ENCODE data around the gene ACAP1.

The ACAP1 gene

DNA sequence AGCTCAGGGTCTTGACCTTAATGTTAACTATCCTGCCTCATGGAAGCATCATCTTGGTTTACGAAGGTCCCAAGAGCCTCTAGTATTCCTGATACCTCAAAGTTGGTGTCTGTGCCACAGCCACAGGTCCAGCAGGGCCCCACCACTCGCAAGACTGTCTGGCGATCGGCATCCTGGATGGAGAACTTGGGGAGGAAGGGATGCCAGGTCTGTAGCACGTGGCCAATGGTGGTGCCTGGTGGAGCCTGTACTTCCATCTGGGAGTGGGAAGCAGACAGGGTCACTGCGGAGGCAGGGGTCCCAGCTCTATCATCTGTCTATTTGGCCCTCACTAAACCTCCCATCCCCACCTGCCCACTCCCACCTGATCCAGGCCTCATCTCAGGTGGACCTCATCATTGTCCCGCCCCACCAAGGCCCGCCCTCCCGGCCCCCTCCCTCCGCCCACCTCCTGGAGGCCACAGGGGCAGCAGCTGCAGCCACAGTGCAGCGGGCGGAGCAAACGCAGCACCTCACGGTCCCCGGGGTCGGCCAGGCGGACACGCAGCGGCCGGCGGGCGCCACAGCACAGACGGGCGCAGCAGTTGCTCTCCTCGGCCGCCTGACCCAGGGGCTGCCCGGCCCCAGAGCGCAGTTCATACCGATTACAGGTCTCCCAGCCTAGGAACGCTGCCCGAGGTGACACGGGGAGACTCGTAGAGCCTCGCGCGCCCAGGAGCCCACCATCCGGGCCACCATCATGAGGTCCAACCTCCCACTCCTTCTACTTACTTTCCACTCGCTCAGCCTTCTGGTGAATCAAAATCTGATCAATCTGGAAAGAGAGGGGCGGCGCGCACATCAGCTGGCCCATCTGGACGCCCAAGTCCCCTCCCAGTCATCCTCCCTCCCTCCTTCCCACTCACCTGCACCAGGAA, 56.6 kb downstream of the ACAP1 start:
- peak overlapping the region; percentile 93 for H3K4me3 ChIP-seq
- peak overlapping the region; percentile 89 to 96 for H3K27ac ChIP-seq
- TF ChIP-seq, protein P1, sequence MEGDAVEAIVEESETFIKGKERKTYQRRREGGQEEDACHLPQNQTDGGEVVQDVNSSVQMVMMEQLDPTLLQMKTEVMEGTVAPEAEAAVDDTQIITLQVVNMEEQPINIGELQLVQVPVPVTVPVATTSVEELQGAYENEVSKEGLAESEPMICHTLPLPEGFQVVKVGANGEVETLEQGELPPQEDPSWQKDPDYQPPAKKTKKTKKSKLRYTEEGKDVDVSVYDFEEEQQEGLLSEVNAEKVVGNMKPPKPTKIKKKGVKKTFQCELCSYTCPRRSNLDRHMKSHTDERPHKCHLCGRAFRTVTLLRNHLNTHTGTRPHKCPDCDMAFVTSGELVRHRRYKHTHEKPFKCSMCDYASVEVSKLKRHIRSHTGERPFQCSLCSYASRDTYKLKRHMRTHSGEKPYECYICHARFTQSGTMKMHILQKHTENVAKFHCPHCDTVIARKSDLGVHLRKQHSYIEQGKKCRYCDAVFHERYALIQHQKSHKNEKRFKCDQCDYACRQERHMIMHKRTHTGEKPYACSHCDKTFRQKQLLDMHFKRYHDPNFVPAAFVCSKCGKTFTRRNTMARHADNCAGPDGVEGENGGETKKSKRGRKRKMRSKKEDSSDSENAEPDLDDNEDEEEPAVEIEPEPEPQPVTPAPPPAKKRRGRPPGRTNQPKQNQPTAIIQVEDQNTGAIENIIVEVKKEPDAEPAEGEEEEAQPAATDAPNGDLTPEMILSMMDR (IDR thresholded peaks at IDR 0.05) = no peak
- no peak for DNase-seq (ENCODE audit: low spot score)

DNA sequence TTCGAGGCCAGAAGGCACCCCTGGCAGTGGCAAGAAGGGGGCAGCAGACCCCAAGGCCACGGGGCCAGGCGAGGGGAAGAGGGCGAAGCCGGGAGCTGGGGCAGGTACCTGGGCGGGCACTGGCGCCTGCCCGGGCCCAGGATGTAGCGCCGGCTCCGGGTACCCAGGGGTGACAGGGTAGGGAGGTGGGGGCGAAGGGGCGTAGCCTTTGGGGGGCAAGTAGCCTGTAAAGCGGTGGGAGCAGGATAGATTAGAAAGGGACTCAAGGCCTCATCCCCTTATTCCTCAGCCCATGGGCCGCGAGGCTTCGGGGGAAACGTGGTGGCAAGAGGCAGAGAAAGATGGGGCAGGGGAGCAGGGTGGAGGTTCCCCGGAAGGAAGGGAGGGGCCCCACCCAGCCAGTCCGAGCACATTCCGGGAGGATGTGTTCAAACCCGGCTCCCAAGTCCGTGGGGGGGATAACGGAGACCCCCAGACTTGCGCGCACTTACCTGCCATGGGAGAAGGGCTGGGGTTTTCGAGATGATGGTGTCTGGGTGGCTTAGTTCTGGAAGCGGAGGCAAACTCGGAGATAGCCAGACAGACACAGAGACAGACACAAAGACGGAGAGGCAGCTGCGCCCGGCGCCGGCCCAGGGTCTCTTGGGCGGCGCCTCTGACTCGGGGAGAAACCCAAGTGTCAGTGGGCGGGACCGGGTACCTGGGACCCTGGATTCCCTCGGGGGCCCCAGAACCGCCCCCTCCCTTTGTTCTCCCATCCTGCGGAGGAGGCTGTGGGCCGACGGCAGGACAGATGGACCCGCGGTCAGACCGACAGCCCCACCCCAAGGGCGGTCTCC, 57.5 kb downstream of the ACAP1 start:
- TF ChIP-seq, protein P1 (IDR thresholded peaks at IDR 0.05) = no peak
- Histone ChIP-seq H3K27ac (peak overlapping the region; percentile 89 to 96), H3K4me3 (peak overlapping the region; percentile 93)
- DNase-seq (ENCODE audit: low spot score) = no peak

DNA sequence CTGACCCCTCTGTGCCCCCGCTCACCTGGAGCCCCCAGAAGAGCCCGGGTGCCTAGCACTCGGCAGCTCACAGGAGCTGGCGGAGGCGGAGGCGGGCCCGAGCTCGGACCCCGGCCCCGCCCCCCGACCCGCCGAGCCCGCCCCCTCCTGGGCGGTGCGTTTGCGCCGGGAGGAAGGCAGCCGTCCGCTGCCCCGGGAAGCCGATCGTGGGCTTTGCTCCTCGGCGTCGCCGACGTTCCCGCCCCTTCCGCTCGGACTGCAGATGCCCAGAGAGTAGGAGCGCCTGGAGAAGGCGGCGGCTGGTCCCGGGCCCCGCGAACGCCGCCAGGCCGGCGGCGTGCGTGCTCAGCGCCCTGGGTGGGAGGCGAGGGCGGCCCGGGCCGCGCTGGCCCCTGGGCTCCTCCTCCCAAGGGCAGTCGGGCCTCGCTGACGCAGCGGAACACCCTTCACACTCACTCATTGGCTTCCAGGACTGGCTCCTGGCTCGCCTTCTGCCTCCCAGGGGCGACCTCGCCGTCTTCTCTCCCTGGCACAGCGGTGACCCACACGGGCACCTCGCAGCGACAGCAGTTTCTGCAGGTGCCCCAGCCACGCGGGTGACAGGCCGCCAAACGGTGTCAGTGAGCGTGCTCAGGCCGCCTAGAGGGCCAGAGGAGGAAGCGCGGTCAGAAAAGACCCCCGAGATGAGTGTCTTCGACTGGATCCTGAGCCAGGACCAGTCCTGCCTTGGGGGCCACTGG, 58.3 kb downstream of the ACAP1 start, which contains the start of gene PLSCR3:
PLSCR3 (minus strand) TSS at position 74 of the 740 bp plus-strand sequence. CDS start 415 bp downstream, outside the sequence.
- Histone ChIP-seq H3K4me3 (peak within 1 kb of the TSS; percentile 93), H3K27ac (peak within 1 kb of the TSS; percentile 89 to 96)
- TF ChIP-seq, protein P1 (IDR thresholded peaks at IDR 0.05) = no peak
- DNase-seq (ENCODE audit: low spot score) = peak; percentile 90

DNA sequence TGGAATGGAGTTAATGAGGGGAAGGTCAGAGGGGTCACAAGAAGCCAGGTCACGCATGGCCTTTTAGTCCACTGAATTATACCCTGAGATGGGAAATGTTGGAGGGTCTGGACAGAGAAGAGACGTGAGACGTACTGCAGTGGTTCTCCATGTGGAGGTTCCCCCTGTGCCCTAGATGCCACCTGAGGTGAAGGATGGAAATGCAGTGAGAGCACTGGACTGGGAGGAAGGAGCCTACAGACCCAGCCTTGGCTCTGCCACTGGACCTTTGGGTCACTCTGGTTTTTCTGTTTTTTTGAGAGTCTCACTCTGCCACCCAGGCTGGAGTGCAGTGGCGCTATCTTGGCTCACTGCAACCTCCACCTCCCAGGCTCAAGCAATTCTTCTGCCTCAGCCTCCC, 59.8 kb downstream of the ACAP1 start:
- Histone ChIP-seq H3K4me3 (no peak overlapping the region), H3K27ac (no peak overlapping the region)
- DNase-seq (ENCODE audit: low spot score) = no peak
- TF ChIP-seq, protein P1 (IDR thresholded peaks at IDR 0.05) = no peak

DNA sequence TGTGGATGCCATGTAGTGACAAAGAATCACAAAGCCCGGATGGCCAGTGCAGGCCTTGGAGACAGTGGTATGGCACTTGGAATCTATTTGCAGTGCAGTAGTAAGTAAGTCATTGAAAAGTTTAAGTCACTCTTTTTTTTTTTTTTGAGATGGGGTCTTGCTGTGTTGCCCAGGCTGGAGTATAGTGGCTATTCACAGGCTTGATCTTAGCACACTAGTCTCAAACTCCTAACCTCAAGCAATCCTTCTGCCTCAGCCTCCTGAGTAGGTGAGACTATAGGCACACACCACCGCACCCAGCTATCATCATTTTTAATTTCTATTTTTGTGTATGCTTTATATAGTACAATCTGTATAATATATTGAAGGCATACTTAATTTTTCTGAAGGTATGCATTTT, 62.3 kb downstream of the ACAP1 start:
- no peak for DNase-seq (ENCODE audit: low spot score)
- TF ChIP-seq, protein P1 (IDR thresholded peaks at IDR 0.05) = no peak
- H3K27ac ChIP-seq = no peak overlapping the region
- no peak overlapping the region for H3K4me3 ChIP-seq

Data from coronary artery (tissue), 2 donors.